ENCODE data around the gene XG.

XG gene

GRCh38 chrX:2710041-2710840 lies 41.6 kb upstream of the XG start:
- in situ Hi-C loops (cut with MboI; ENCODE audit: low pct_unique_long_range_greater_than_20kb, low sequenced_read_pairs, unreplicated experiment): no loop called here
- no peak for DNase-seq (ENCODE audit: low spot score)

GRCh38 chrX:2711441-2711840 lies 40.4 kb upstream of the XG start:
- no peak for DNase-seq (ENCODE audit: low spot score)
- TF ChIP-seq, protein P1, sequence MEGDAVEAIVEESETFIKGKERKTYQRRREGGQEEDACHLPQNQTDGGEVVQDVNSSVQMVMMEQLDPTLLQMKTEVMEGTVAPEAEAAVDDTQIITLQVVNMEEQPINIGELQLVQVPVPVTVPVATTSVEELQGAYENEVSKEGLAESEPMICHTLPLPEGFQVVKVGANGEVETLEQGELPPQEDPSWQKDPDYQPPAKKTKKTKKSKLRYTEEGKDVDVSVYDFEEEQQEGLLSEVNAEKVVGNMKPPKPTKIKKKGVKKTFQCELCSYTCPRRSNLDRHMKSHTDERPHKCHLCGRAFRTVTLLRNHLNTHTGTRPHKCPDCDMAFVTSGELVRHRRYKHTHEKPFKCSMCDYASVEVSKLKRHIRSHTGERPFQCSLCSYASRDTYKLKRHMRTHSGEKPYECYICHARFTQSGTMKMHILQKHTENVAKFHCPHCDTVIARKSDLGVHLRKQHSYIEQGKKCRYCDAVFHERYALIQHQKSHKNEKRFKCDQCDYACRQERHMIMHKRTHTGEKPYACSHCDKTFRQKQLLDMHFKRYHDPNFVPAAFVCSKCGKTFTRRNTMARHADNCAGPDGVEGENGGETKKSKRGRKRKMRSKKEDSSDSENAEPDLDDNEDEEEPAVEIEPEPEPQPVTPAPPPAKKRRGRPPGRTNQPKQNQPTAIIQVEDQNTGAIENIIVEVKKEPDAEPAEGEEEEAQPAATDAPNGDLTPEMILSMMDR (IDR thresholded peaks at IDR 0.05; ENCODE audit: extremely low read depth, insufficient read depth, missing control alignments): no peak
- in situ Hi-C loops (cut with MboI; ENCODE audit: low pct_unique_long_range_greater_than_20kb, low sequenced_read_pairs, unreplicated experiment): no loop called here

More at GRCh38 chrX:2710041-2710840, 41.6 kb upstream of the XG start:
- TF ChIP-seq, protein P1 (IDR thresholded peaks at IDR 0.05; ENCODE audit: extremely low read depth, insufficient read depth, missing control alignments): no peak

DNA sequence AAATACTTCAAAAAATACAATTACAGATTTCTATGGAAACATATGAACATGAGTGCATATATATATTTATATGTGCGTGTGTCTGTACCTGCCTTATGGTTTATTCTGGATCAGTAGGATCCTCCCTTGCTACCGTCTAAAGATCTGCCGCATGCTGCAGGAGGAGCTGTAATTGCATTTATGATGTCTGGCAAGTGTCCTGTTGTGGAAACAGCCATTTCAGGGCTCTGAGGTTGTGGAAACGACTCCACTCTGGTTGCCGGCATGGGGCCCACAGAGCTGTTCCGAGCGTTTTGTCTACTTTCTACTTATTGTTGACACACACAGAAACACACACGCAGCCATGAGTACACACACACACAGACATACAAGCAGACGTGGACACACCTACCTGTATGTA lies 39.4 kb upstream of the XG start:
- DNase-seq (ENCODE audit: low spot score): no peak
- TF ChIP-seq, protein P1 (IDR thresholded peaks at IDR 0.05; ENCODE audit: extremely low read depth, insufficient read depth, missing control alignments): no peak
- in situ Hi-C loops (cut with MboI; ENCODE audit: low pct_unique_long_range_greater_than_20kb, low sequenced_read_pairs, unreplicated experiment): no loop called here

- in situ Hi-C loops (cut with MboI; ENCODE audit: low pct_unique_long_range_greater_than_20kb, low sequenced_read_pairs, unreplicated experiment): no loop called here
- TF ChIP-seq, protein P1 (IDR thresholded peaks at IDR 0.05; ENCODE audit: extremely low read depth, insufficient read depth, missing control alignments): no peak
- no peak for DNase-seq (ENCODE audit: low spot score)
Observed at GRCh38 chrX:2712890-2713840, 38.7 kb upstream of the XG start.

GRCh38 chrX:2714551-2714950 lies 37.3 kb upstream of the XG start:
- in situ Hi-C loops (cut with MboI; ENCODE audit: low pct_unique_long_range_greater_than_20kb, low sequenced_read_pairs, unreplicated experiment): no loop called here
- no peak for DNase-seq (ENCODE audit: low spot score)

DNA sequence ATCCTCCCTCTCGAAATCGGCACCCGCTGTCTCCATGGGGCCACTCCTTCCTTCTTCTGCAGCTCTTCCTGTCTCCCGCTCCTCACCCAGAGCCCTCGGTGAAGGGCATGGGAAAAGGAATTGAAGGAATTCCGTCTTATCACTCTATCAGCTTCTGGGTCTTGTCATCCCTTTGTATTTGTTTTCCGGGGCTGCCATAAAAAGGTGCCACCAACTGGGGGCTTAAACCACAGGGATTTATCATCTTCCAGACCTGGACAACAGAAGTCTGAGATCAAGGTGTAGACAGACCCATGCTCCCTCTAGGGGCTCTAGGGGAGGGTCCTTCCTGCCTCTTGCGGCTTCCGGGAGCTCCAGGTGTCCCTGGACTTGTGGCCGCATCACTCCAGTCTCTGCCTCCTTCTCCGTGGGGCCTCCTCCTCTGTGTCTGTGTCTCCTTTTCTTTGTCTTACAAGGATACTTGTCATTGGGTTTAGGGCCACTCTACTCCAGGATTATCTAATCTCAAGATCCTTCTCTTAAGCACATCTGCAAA lies 36.7 kb upstream of the XG start:
- in situ Hi-C loops (cut with MboI; ENCODE audit: low pct_unique_long_range_greater_than_20kb, low sequenced_read_pairs, unreplicated experiment): no loop called here
- no peak for DNase-seq (ENCODE audit: low spot score)
- TF ChIP-seq, protein P1 (IDR thresholded peaks at IDR 0.05; ENCODE audit: extremely low read depth, insufficient read depth, missing control alignments): no peak

More at GRCh38 chrX:2714551-2714950, 37.3 kb upstream of the XG start:
- TF ChIP-seq, protein P1 (IDR thresholded peaks at IDR 0.05; ENCODE audit: extremely low read depth, insufficient read depth, missing control alignments): no peak

Data from GM13977 (cell line).